Measurements from ENCODE around the gene TUBA8.

DNA sequence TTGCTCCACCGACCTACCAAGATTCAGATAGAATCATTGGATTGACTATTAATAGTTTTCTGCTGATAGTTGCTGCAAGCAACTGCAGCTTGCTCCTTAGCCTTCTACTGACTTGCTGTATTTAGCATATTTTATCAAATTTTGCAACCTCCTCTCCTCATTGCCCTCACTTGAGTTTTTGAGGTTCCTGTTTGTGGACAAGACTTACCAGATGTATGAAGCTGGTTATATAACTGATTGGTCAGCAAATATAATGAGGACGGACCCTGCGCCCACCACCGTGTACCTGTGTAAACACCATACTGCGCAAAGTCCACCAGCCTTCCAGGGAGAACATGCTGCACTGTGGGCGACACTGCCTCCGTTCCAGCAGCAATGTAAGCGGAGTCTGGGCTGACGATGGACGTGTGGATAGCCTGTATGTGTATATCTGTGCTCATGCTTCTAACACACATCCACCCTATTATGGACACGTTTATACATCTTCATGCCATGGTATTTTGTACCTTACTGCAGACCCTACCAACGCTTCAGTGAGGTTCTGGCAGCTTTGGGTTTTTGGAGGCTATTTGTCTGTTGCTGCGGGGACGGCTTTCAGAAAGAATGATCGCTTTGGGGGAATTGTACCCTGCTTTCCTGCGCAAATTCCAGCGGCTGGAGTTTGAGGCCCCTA is 37.8 kb downstream of the TUBA8 start:
- TF ChIP-seq CTCF (IDR thresholded peaks at IDR 0.05), result no peak
- TF ChIP-seq POLR2AphosphoS5 (IDR thresholded peaks at IDR 0.05), result no peak
- no peak for TF ChIP-seq EP300 (IDR thresholded peaks at IDR 0.05)

Measured in gastroesophageal sphincter (tissue), 3 donors.